GM19455 (cell line): ENCODE measurements around the gene PIGN.
"Not testable (repeated sequence)": the region's sequence is repeated elsewhere in the genome, so short reads cannot be mapped to it uniquely, and the experiment has no call there.

ENCODE experiments used
- ATAC-seq: cut with Tn5 transposase; IDR thresholded peaks from one replicate; pipeline ENCODE4 v1.9.1; 2021; ENCODE audit not compliant: unreplicated experiment

PIGN gene

DNA sequence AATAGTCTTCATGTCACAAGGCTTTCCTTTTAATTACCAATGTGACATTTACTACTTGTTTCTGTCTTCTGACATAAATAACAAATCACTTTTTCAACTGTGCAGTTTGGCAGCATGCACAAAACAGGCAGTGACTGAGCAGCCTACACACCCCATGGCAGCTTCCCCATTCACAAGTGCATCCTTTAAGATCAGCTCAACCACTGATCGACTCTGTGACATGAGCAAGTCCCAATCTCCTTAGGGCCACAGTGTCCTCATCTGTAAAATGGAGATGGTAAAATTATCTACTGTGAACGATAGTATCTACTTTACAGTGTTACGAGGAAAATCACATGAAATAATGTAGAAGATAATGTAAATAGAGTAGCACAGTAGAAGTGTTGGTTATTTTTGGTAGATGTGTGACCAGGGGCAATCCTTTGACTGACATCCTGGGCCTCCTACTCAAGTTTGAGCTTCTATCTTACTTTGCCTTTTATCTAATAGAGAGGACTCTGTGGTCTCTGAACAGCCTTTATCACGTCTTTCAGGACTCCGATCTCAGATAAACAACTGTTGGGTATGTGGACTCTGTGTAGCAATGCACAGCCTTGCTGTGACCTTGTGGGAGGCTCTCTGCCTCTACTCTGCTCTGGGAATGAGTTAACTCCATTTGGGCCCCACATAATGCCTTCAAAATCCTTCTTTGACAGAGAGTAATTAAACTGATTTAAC is 120.6 kb downstream of the PIGN start:
- ATAC-seq = no peak

DNA sequence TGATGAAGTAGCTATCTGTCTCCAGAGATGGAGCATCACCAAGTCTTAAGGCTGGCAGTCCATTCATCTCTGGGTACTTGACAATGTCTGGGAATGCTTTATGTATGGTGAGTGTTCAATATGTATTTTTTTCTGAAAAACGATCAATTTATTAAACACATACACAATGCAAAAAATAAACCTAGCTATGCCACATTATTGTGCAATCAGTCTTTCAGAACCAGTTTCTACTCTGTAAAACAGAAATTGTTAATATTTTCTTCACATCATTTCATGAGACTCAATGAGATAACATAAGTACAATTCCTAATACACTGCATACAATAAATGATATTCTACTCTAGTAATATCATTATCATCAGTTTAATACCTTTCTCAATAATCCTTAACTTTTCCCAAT is 122.5 kb downstream of the PIGN start:
- ATAC-seq = no peak

DNA sequence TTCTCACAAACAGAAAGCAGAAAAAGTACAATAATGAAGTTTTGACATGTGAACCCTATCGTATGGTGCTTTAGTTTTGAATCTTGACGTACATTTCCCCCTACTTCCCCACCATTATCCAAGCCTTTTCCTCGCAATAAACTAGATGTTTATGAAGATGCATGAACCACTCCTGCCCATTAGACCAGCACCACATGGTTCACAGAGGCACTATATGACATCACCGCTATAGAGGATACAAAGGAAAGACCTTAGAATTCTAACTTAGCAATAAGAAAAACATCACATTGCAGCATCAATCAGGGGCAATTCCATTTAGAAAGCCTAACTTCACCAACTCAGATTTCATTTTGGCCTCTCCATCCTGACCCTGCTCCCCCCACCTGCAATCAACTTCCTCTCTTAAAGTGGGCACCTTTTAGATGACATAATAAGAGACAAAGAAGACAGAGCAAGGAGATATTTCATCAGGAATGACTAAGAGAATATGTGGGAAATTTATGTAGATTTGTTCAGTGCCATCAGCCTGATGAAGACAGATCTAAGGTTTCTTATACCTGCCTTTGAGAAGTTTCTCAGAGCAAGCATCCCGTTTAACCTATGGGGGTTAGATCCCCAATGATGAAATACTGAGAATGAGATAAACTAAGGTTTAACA is 124.9 kb downstream of the PIGN start:
- ATAC-seq = no peak

GRCh38 chr18:62060820-62061219 is 126.0 kb downstream of the PIGN start:
- ATAC-seq = no peak

DNA sequence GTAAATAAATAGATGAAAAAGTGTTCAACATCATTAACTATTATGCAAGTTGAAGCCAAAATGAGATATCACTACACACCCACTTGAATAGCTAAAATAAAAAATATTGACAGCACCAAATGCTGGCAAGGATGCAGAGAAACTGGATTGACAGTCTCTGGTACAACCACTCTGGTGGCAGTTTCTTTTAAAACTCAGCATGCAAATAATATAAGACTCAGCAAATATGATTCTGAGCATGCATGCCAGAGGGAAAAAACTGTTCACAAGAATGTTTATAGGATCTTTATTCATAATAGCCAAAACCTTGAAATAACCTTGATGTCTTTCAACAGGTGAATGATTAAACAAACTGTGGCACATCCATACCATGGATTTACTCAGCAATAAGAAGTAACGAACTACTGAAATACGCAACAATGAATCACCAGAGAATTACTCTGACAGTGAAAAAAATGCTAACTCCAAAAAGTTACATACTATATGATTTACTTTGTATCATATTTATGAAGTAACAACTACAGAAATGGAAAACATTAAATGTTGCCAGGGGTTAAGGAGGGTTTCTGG is 131.8 kb downstream of the PIGN start:
- ATAC-seq = no peak

DNA sequence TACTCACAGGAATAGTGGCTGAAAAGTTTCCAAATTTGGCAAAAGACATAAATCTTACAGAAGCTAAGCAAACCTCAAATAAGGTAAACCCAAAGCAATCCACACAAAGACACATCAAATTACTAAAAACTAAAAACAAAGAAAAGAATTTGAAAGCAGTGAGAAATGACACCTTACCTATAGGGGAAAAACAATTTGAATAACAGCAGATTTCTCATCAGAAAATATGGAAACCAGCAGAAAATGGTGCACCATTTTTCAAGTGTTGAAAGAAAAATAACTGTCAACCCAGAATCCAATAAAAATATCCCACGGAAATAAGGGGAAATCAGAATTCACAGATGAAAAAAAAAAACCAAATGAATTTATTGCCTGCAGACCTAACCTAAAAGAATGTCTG is 138.6 kb downstream of the PIGN start:
- no peak for ATAC-seq

GRCh38 chr18:62045316-62045715 is 141.5 kb downstream of the PIGN start:
- ATAC-seq = no peak

GRCh38 chr18:62044490-62045000 is 142.3 kb downstream of the PIGN start:
- ATAC-seq = no peak

- no peak for ATAC-seq
Observed at GRCh38 chr18:62037989-62038778, 148.7 kb downstream of the PIGN start.

DNA sequence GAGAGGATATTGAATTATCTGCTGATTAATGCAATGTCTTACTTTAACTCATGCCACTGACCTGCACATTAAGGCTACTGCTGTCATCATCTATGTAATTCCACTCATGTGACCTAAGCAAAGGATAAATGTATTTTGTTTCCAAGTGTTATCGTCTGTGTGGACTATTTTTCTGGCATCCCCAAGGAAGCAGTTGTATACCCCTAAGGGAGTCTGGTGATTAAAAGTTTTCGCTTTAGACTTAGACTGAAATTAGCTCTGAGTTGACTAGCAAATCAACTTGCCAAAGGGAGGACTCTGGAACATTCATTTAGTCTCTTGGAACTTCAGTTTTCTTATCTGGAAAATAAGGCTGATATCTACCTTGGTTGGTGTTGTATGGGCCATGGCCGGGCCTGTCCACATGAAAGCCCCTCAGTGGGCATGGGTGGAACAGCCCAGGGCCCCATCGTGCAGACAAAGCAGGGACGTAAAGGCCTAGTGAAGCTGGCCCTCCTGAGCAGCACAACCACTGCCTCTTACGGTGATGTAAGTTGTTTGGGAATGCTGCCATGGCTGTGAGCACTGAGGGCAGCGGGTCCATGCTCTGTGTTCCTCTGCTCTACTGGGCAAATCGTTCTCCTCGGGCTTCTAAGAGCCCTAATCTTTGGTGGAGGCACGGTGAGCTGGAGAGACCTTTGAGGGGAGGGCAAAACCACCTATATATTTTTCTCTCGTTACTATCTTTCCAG is 149.7 kb downstream of the PIGN start:
- no peak for ATAC-seq

GRCh38 chr18:62034286-62034685 is 152.6 kb downstream of the PIGN start:
- ATAC-seq = not testable (repeated sequence)

DNA sequence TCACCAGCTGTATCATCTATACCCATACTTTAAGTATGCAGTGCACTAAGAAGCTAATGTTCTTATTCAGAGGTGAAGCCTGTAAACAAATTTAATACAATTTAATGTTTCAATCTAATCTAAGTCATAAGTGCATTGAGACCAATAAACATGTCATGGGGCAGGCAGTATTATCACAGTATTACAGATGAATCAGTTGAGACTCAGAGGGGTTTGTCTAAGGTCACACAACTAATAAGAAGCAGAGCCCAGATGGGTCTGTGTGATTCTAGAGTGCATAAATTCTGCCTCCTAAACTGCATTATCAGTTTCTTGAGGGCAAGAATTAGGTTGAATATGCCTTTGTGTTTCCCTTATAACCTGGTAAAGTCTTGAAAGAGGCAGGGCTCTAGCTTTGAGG is 153.1 kb downstream of the PIGN start:
- no peak for ATAC-seq

DNA sequence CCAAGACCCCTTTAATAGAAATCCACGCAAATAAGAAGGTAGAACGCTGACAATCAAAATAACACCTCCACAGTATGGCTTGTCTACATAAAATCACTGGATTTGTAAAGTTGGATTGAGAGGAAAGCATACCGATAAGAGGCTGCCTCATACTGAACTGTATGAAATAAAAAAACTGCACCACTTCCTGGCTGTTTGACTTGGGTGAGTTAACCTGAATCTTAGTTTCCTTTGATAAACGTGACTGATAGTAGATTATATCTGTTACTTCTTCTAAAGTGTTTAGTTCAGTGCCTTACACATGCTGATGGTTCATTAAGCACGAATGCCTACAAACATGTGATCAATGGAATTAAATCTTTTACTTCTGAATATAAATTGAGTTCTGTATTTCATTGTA is 153.6 kb downstream of the PIGN start:
- ATAC-seq = no peak

DNA sequence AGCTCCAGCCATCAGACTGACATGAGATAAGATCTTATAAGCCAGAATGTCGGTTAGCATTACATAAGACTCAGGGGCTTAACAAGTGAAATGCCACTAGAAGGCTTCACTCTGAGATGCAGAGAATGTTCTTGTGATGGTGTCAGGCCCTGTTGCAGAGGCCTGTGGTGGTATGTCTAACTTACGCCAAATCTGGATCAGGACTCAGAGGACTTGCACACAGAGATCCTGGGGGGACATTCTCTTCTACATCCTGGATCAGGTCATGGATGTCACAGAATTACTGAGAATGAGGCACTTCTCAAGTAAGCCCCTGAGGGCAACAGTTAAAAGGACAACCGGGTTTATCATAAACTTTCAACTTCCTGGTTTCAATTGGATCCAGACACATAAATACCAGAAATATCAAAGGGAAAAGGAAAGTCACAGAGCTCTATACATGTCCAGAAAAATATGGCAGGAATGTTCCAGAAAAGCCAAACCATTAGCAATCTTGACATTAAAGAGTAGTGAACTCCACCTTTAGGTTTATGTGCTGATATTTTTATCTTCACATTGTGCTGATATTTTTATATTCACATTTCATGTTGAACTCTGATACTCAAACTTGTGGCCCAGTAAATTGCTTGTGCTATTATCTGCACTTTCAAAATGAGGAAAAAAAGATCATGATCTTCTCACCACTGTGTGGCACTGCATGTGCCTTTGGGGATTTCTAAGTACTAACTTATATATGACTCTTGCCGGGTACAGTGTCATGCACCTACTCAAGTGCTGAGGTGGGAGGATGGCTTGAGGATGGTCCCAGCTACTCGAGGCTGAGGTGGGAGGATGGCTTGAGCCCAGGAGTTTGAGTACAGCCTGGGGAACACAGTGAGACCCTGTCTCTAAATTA is 156.5 kb downstream of the PIGN start:
- ATAC-seq = no peak

GRCh38 chr18:62028715-62029114 is 158.1 kb downstream of the PIGN start:
- ATAC-seq = no peak

DNA sequence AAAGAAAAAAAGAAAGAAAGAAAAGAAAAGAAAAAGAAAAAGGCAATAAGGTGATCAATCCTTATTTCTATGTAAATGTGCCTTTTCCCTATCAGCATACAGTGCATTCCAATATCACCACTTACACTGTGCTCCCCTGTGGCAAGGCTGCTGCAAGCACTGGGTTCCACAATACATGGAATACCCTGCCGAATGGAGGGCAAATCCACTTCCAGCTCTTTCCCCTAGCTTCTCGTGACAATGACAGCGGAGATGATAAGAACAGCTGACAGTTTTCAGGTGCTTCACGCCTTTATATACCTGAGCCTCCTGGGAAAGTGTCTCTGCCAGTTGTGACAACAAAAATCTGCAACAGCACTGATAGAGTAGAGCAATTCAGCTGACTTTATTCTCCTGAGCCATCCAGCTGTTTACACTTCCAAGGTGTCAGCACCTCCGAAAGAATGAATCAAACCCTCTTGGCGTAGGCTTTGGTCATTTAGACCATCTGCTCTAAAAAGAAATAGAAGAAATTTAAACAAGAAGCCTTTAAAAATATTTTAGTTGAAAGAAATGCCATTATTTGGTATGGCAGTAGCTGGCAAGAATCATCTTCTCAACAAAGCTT is 158.8 kb downstream of the PIGN start:
- ATAC-seq = no peak

- no peak for ATAC-seq
Observed at GRCh38 chr18:62026586-62026985, 160.3 kb downstream of the PIGN start.

DNA sequence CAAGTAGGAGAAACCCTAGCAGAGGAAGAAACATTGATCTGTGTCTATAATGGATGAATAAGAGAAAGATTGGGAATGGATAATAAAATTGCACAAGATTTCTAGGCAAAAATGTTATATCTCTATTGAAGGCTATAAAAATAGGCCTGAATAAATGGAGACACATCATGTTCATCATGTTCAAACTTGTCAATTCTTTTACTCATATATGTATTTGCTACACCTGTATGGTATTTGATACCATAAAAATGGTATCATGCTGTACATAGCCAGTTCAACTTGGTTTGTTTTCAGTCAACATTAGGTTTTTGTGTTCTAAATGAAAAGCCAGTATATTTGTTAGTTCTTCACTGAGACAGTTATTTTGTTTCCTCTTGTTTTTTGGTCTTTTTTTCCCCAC is 161.9 kb downstream of the PIGN start:
- no peak for ATAC-seq

- ATAC-seq = no peak
Observed at GRCh38 chr18:62023536-62023935, 163.3 kb downstream of the PIGN start.

GRCh38 chr18:62018759-62019041 is 168.2 kb downstream of the PIGN start:
- no peak for ATAC-seq
